Measurements from ENCODE around the gene C4BPB. TPM values are rescaled to one million over a fixed set of nuclear protein-coding genes. Genes with fewer than 3 reads are reported as not detected.

Gene C4BPB
- total and polyA plus RNA-seq, 2 donors: 0.71 to 1.1 TPM

DNA sequence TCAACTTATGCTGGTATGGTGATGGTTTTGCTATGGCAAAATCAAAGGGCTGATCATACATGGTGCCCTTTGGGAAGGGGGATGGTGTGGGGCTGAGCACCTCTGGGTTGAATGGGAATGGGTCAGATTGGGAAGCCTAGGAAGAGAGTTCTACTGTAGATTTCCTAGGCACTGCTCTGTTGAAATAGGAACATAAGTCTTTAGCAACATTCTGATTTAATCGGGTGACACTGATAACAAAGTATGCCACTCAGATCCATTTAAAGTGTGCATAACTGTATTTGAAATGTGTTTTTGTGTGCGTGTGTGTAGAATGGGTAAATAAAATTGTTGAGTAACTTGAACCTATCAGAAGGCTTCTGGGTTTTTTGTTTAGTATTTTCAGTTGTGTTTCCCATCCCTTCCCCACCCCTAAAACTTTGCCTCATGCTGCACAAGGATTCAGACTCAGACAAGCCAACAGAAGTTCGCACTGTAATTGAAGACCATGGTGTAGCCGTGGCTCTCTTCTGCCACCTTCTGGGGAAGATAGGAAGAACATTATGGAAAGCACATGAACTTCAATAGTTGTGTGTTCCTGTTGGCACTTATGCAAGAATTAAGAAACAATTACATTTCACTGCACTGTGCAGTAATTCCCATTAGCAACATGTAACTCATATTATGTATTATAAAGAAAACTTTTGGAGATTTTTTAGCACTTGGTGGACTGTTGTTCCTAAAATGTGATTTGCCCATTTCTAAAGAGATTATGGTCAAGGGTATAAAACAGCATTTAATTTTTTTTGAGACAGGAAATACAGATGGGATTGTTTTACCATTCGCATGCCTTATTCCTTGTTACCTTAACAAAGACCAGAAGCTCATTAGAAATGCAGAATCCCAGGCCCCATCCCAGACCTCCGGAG, 10.9 kb upstream of the C4BPB start:
- DNase-seq (ENCODE audit: low read depth in 6 of 9, low spot score in 9 of 9): peak in 7 of 9 donors; percentile 74 to 93 (median 91)
- H3K27me3 ChIP-seq (ENCODE audit: control insufficient read depth in 2 of 2, insufficient read depth in 1 of 2, low read length in 1 of 2): no peaks in the 10 kb centered on the region
- H3K36me3 ChIP-seq (ENCODE audit: control insufficient read depth in 2 of 2, insufficient read depth in 2 of 2, low read length in 1 of 2): peaks cover 2 to 15% of the 10 kb centered on the region in 2 donors
- no peak overlapping the region for H3K27ac ChIP-seq (ENCODE audit: low read depth in 1 of 2, low read length in 1 of 2)
- H3K4me3 ChIP-seq (ENCODE audit: low read length in 2 of 2): no peak overlapping the region
- WGBS: 62% methylated on average over 6 of the region's 6 CpGs
- H3K9me3 ChIP-seq (ENCODE audit: control insufficient read depth in 2 of 2, insufficient read depth in 1 of 2, low read length in 1 of 2): no peaks in the 10 kb centered on the region
- H3K4me1 ChIP-seq (ENCODE audit: control insufficient read depth in 2 of 2, insufficient read depth in 2 of 2, low read length in 2 of 2): peaks cover 0 to 3% of the 10 kb centered on the region in 2 donors

DNA sequence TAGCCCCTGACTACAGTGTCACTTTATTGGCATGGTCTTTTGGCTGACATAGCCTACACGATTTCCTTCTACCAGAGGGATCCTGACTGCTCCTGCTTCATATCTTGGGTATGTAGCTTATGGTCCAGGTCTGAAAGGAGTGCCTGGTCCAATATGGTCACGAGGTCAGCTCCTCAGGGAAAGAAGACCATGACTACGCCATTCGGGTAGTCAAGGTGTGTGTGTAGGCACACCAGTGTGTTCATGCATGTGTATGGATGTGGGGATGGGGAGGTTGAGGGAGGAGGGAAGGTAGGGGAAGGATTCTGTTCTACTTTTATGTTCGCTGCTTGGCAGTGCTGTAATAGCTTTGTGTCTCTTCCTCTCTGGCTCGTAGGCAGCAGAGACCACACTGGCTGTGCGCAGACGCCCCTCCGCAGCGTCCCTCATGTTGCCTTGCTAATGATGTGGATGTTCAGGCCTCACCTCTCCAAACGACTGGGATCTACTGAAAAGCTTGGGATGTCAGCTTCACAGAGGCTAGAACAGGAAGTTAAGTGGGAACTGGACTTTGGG, 10.0 kb upstream of the C4BPB start:
- no peaks in the 10 kb centered on the region for H3K27me3 ChIP-seq (ENCODE audit: control insufficient read depth in 2 of 2, insufficient read depth in 1 of 2, low read length in 1 of 2)
- peaks cover 0 to 12% of the 10 kb centered on the region in 2 donors for H3K36me3 ChIP-seq (ENCODE audit: control insufficient read depth in 2 of 2, insufficient read depth in 2 of 2, low read length in 1 of 2)
- no peaks in the 10 kb centered on the region for H3K4me1 ChIP-seq (ENCODE audit: control insufficient read depth in 2 of 2, insufficient read depth in 2 of 2, low read length in 2 of 2)
- H3K9me3 ChIP-seq (ENCODE audit: control insufficient read depth in 2 of 2, insufficient read depth in 1 of 2, low read length in 1 of 2): no peaks in the 10 kb centered on the region
- no peak overlapping the region for H3K27ac ChIP-seq (ENCODE audit: low read depth in 1 of 2, low read length in 1 of 2)
- WGBS: 93% methylated on average over 11 of the region's 11 CpGs
- no peak for DNase-seq (ENCODE audit: low read depth in 6 of 9, low spot score in 9 of 9)
- H3K4me3 ChIP-seq (ENCODE audit: low read length in 2 of 2): no peak overlapping the region

DNA sequence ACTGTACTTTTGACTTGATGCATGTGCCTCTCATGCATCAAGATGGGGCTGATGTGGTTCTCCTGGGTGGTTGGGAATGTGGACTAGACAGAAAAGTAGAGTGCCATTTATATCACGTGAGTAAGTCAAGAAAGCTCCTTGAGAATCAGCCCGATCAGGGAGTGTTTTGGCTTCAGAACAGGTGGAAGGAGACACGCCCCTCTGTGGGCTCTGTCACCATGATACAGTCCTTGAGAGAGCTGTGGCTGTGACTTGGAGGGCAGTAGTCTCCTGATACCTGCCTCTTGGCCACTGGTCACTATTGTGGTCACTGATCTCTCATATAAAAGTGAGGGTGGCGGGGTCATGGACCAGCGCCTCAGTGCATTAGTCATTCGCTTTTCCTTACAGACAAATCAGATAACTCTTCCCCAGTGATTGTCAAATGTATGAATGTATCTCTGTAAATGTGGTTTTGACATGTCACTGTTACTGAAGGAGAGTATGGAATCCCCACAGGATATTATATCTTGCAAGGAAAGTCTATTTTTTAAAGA, 8.9 kb upstream of the C4BPB start:
- no peak for DNase-seq (ENCODE audit: low read depth in 6 of 9, low spot score in 9 of 9)
- Histone ChIP-seq H3K27ac (ENCODE audit: low read depth in 1 of 2, low read length in 1 of 2) (no peak overlapping the region), H3K27me3 (ENCODE audit: control insufficient read depth in 2 of 2, insufficient read depth in 1 of 2, low read length in 1 of 2) (no peaks in the 10 kb centered on the region), H3K4me3 (ENCODE audit: low read length in 2 of 2) (no peak overlapping the region), H3K36me3 (ENCODE audit: control insufficient read depth in 2 of 2, insufficient read depth in 2 of 2, low read length in 1 of 2) (peaks cover 0 to 11% of the 10 kb centered on the region in 2 donors), H3K4me1 (ENCODE audit: control insufficient read depth in 2 of 2, insufficient read depth in 2 of 2, low read length in 2 of 2) (peaks cover 2 to 7% of the 10 kb centered on the region in 2 donors), H3K9me3 (ENCODE audit: control insufficient read depth in 2 of 2, insufficient read depth in 1 of 2, low read length in 1 of 2) (no peaks in the 10 kb centered on the region)
- whole genome bisulfite sequencing: 90% methylated on average over 6 of the region's 6 CpGs

DNA sequence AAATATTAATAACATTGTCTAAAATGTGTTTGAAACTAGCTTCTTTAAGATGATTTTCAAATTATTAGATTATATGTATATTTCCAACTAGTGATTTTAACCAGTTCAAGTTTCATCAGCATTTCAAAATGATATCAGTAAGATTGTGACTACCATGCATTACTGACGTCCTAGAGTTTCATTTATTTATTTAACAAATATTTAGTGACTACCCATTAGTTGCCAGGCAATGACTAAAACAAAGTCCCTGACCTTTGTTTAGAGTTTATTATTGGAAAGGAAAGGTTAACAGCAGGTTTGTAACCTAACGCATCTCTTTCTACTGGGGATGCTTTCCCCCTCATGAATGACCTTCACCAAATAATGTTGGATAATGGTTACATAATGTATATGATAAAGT, 7.6 kb upstream of the C4BPB start:
- H3K4me1 ChIP-seq (ENCODE audit: control insufficient read depth in 2 of 2, insufficient read depth in 2 of 2, low read length in 2 of 2): peaks cover 9 to 18% of the 10 kb centered on the region in 2 donors
- H3K27me3 ChIP-seq (ENCODE audit: control insufficient read depth in 2 of 2, insufficient read depth in 1 of 2, low read length in 1 of 2): no peaks in the 10 kb centered on the region
- no peaks in the 10 kb centered on the region for H3K9me3 ChIP-seq (ENCODE audit: control insufficient read depth in 2 of 2, insufficient read depth in 1 of 2, low read length in 1 of 2)
- WGBS: 97% methylated on average over 2 of the region's 2 CpGs
- DNase-seq (ENCODE audit: low read depth in 6 of 9, low spot score in 9 of 9): no peak
- no peak overlapping the region for H3K27ac ChIP-seq (ENCODE audit: low read depth in 1 of 2, low read length in 1 of 2)
- H3K36me3 ChIP-seq (ENCODE audit: control insufficient read depth in 2 of 2, insufficient read depth in 2 of 2, low read length in 1 of 2): peaks cover 0 to 7% of the 10 kb centered on the region in 2 donors
- no peak overlapping the region for H3K4me3 ChIP-seq (ENCODE audit: low read length in 2 of 2)

DNA sequence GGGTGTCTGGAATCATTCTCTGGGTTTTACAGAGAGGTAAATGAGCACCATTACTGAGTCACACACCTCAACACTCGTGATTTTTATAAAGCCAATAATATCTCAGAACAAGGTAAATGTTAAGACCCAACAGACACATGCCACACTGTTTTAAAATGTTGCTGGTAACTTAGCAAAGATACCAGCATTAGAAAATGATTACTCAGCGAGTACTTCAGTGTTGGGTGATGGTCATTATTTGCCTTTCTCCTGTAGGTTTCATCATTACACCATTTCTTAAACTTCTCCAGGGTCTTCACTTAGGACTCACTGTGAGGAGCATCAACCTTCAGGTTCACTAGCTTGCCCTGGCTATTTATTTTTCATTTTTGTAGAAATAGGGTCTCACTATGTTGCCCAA, 6.9 kb upstream of the C4BPB start:
- no peak for DNase-seq (ENCODE audit: low read depth in 6 of 9, low spot score in 9 of 9)
- H3K9me3 ChIP-seq (ENCODE audit: control insufficient read depth in 2 of 2, insufficient read depth in 1 of 2, low read length in 1 of 2): no peaks in the 10 kb centered on the region
- H3K27ac ChIP-seq (ENCODE audit: low read depth in 1 of 2, low read length in 1 of 2): no peak overlapping the region
- peaks cover 9 to 20% of the 10 kb centered on the region in 2 donors for H3K4me1 ChIP-seq (ENCODE audit: control insufficient read depth in 2 of 2, insufficient read depth in 2 of 2, low read length in 2 of 2)
- peaks cover 0 to 7% of the 10 kb centered on the region in 2 donors for H3K36me3 ChIP-seq (ENCODE audit: control insufficient read depth in 2 of 2, insufficient read depth in 2 of 2, low read length in 1 of 2)
- 99% methylated on average over 2 of the region's 2 CpGs for WGBS
- no peaks in the 10 kb centered on the region for H3K27me3 ChIP-seq (ENCODE audit: control insufficient read depth in 2 of 2, insufficient read depth in 1 of 2, low read length in 1 of 2)
- H3K4me3 ChIP-seq (ENCODE audit: low read length in 2 of 2): no peak overlapping the region

DNA sequence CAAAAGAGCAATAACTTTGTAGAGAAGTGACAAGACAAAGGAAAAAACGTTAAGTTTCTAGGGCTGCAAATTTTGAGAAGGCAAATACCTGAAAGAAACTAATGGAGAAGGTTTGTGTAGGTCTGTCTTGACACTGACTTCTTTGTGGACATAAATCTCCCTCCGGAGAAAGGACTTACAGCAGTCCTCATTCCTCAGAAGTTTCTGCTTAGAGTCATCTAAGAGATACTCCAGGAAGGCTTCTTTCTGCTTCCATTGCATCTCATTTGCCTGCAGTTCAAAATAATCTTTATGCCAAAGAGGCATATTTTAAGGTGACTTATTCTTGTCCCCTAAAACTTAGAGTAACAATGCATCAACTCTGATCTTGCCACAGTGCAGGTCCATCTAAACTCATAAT, 4.4 kb upstream of the C4BPB start:
- peak in 1 of 9 donors; percentile 16 for DNase-seq (ENCODE audit: low read depth in 6 of 9, low spot score in 9 of 9)
- H3K9me3 ChIP-seq (ENCODE audit: control insufficient read depth in 2 of 2, insufficient read depth in 1 of 2, low read length in 1 of 2): no peaks in the 10 kb centered on the region
- H3K36me3 ChIP-seq (ENCODE audit: control insufficient read depth in 2 of 2, insufficient read depth in 2 of 2, low read length in 1 of 2): peaks cover 0 to under 1% of the 10 kb centered on the region in 2 donors
- 87% methylated on average over 2 of the region's 2 CpGs for WGBS
- no peaks in the 10 kb centered on the region for H3K27me3 ChIP-seq (ENCODE audit: control insufficient read depth in 2 of 2, insufficient read depth in 1 of 2, low read length in 1 of 2)
- no peak overlapping the region for H3K27ac ChIP-seq (ENCODE audit: low read depth in 1 of 2, low read length in 1 of 2)
- H3K4me1 ChIP-seq (ENCODE audit: control insufficient read depth in 2 of 2, insufficient read depth in 2 of 2, low read length in 2 of 2): peaks cover 14 to 27% of the 10 kb centered on the region in 2 donors
- no peak overlapping the region for H3K4me3 ChIP-seq (ENCODE audit: low read length in 2 of 2)

DNA sequence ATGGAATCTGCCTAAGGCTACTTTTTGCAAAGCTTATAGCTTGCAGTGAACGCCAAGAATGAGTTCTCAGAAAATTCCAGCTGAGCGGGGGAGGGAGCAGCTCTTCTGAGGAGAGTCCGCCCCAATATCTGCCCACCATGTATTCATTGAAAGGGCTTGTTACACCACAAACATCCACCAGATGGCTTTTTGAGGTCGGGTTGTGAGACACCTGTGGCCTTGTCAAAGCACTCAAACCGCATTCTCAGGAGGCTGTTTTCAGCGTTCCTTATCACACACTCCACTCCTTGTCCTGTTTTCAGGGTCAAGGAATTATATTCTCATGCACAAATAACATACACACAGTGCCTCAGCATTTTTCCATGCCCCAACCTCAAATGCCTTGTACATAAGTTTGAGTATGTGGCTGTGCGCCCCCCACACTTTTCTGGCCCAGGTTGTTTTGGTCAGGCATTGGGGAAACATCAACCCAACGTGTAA, 3.9 kb upstream of the C4BPB start:
- Histone ChIP-seq H3K9me3 (ENCODE audit: control insufficient read depth in 2 of 2, insufficient read depth in 1 of 2, low read length in 1 of 2) (no peaks in the 10 kb centered on the region), H3K36me3 (ENCODE audit: control insufficient read depth in 2 of 2, insufficient read depth in 2 of 2, low read length in 1 of 2) (no peaks in the 10 kb centered on the region), H3K4me1 (ENCODE audit: control insufficient read depth in 2 of 2, insufficient read depth in 2 of 2, low read length in 2 of 2) (peaks cover 14 to 30% of the 10 kb centered on the region in 2 donors), H3K27me3 (ENCODE audit: control insufficient read depth in 2 of 2, insufficient read depth in 1 of 2, low read length in 1 of 2) (no peaks in the 10 kb centered on the region), H3K4me3 (ENCODE audit: low read length in 2 of 2) (no peak overlapping the region), H3K27ac (ENCODE audit: low read depth in 1 of 2, low read length in 1 of 2) (peak overlapping the region in 1 of 2 donors; percentile 21)
- WGBS: 14% methylated on average over 8 of the region's 8 CpGs
- peak in 8 of 9 donors; percentile 51 to 88 (median 67) for DNase-seq (ENCODE audit: low read depth in 6 of 9, low spot score in 9 of 9)

DNA sequence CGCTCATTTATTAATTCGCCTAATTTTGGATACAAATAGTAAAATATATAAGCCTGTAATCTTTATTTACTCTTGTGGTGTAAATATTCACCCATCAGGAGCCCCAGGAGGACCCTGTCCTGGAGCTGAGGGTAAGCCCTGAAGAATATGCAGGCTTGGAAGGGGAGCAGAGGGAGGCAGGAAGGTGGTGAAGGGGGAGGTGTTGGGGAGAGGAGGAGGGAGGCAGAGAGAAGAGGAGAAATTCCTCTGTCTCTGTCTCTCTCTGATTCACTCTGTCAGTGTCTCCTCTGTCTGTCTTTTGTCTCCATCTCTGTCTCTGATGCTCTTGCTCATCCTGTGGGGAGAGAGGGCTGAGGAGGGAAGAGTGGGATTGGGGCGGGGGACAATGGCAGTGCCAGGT, 2.8 kb upstream of the C4BPB start:
- no peak overlapping the region for H3K4me3 ChIP-seq (ENCODE audit: low read length in 2 of 2)

DNA sequence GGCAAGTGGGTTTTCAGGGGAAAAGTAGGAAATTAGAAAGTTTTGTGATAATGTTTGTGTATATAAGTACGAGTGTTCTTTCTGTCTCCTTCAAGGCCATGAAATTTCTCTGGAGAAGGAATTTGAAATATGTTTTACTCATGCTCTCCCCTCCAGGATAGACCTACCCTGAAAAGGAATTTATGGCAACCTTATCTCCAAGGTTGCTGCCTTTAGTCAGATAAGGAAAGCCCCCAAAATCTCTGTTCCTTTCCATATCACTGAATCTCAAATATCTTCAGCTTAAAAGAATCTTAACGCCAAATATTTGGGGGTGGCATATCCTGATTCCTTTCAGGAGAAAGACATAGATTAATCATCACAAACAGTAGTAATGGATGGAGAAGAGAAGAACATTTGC, 499 bp upstream of the C4BPB start:
- Histone ChIP-seq H3K36me3 (ENCODE audit: control insufficient read depth in 2 of 2, insufficient read depth in 2 of 2, low read length in 1 of 2) (no peaks in the 10 kb centered on the region), H3K27ac (ENCODE audit: low read depth in 1 of 2, low read length in 1 of 2) (no peak overlapping the region), H3K4me1 (ENCODE audit: control insufficient read depth in 2 of 2, insufficient read depth in 2 of 2, low read length in 2 of 2) (peaks cover 14 to 30% of the 10 kb centered on the region in 2 donors), H3K4me3 (ENCODE audit: low read length in 2 of 2) (no peak overlapping the region), H3K27me3 (ENCODE audit: control insufficient read depth in 2 of 2, insufficient read depth in 1 of 2, low read length in 1 of 2) (no peaks in the 10 kb centered on the region), H3K9me3 (ENCODE audit: control insufficient read depth in 2 of 2, insufficient read depth in 1 of 2, low read length in 1 of 2) (no peaks in the 10 kb centered on the region)
- no peak for DNase-seq (ENCODE audit: low read depth in 6 of 9, low spot score in 9 of 9)
- WGBS: 96% methylated on average over 2 of the region's 2 CpGs

More for the DNA sequence above, 2.8 kb upstream of the C4BPB start:
- Histone ChIP-seq H3K27me3 (ENCODE audit: control insufficient read depth in 2 of 2, insufficient read depth in 1 of 2, low read length in 1 of 2) (no peaks in the 10 kb centered on the region), H3K27ac (ENCODE audit: low read depth in 1 of 2, low read length in 1 of 2) (no peak overlapping the region), H3K9me3 (ENCODE audit: control insufficient read depth in 2 of 2, insufficient read depth in 1 of 2, low read length in 1 of 2) (no peaks in the 10 kb centered on the region), H3K4me1 (ENCODE audit: control insufficient read depth in 2 of 2, insufficient read depth in 2 of 2, low read length in 2 of 2) (peaks cover 14 to 30% of the 10 kb centered on the region in 2 donors), H3K36me3 (ENCODE audit: control insufficient read depth in 2 of 2, insufficient read depth in 2 of 2, low read length in 1 of 2) (no peaks in the 10 kb centered on the region)
- 84% methylated on average over 3 of the region's 3 CpGs for WGBS
- no peak for DNase-seq (ENCODE audit: low read depth in 6 of 9, low spot score in 9 of 9)
